ENCODE data around the gene SLC15A4.
A peak's percentile ranks its signal among the peaks of the same experiment; 100 is the strongest.

SLC15A4 gene

DNA sequence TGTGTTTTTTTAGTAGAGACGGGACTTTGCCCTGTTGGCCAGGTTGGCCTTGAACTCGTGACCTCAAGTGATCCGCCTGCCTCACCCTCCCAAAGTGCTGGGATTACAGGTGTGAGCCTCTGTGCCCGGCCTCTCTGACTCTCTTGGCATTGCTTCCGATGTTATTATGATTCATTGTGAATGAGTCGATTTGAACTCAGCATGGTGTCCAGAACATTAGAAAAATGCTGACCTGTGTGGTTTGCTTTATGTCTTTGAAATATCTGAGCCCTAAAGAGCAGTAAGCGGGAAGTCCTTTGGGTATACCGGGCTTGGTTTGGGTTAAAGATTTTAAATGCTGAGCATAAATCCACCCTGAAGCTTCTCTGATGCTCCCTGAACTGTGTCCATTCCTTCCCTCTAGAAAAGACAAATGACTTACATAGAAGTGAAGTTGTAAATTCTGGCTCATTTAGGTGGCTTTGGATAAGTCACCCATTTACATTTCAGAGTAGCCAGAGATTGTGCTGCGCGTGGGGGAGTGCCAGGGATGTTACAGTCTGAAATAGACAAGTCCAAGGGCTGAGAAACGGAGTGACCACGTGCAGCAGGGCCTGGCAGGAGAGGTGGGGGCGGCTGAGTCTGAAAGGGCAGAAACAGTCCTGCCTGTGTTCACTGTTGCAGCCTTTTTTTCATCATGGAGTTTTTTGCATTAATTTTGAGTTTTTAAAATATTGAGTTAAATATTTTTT is 39.6 kb downstream of the SLC15A4 start:
- intact Hi-C loops (cut with DNase I): loop anchor here (10.0 kb wide), 1 partner anchor 1131 kb away; no protein-coding TSS in a partner anchor
- DNase-seq: no peak

DNA sequence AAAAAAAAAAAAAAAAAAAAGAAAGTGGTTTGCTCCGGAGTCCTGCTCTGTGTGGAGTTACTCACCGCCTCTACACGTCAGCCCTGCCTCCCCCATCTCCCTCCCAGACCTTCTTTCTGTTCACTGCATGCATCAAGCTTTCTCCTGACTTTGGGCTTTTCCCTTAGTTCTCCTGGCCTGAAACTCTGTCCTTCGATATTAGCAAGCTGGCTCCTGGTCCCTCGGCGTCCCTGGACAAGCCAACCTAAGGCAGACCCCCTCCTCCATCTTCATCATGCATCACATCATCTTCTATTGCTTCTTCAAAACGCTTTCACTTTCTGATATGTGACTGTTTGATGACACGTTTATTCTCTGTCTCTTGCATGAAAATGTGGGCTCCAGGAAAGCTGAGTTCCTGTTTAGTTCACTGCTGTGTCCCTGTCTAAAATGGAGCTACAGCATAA is 40.6 kb downstream of the SLC15A4 start:
- intact Hi-C loops (cut with DNase I): loop anchor here (10.0 kb wide), 1 partner anchor 1132 kb away; no protein-coding TSS in a partner anchor

GRCh38 chr12:128779901-128780300 is 43.9 kb downstream of the SLC15A4 start:
- DNase-seq: no peak
- intact Hi-C loops (cut with DNase I): loop anchor here (10.0 kb wide), 1 partner anchor 1135 kb away; no protein-coding TSS in a partner anchor

More for the DNA sequence above, 40.6 kb downstream of the SLC15A4 start:
- DNase-seq: no peak

GRCh38 chr12:128772249-128772648 is 51.5 kb downstream of the SLC15A4 start:
- no peak for DNase-seq
- intact Hi-C loops (cut with DNase I): no loop called here

GRCh38 chr12:128771681-128772080 is 52.1 kb downstream of the SLC15A4 start:
- intact Hi-C loops (cut with DNase I): no loop called here

DNA sequence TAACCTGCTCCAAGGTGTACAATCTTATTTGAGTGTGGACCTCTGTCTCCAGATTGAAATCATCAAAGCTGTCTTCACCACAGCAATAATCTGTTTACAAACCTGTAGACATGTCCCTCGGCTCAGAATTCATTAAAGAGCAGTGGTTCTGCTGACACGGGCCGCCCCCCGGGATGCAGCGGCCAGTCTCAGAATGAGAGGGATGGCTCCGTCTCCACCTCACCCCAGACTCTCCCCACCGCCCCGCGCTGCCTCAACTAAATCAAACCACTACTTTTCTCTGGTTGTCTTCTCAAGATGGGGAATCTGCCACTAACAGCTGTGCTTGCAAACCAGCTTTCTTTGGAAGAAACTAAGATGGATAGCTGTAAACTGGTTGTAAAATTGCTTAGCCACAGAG is 56.2 kb downstream of the SLC15A4 start:
- no peak for DNase-seq
- intact Hi-C loops (cut with DNase I): no loop called here

More at GRCh38 chr12:128771681-128772080, 52.1 kb downstream of the SLC15A4 start:
- DNase-seq: no peak

DNA sequence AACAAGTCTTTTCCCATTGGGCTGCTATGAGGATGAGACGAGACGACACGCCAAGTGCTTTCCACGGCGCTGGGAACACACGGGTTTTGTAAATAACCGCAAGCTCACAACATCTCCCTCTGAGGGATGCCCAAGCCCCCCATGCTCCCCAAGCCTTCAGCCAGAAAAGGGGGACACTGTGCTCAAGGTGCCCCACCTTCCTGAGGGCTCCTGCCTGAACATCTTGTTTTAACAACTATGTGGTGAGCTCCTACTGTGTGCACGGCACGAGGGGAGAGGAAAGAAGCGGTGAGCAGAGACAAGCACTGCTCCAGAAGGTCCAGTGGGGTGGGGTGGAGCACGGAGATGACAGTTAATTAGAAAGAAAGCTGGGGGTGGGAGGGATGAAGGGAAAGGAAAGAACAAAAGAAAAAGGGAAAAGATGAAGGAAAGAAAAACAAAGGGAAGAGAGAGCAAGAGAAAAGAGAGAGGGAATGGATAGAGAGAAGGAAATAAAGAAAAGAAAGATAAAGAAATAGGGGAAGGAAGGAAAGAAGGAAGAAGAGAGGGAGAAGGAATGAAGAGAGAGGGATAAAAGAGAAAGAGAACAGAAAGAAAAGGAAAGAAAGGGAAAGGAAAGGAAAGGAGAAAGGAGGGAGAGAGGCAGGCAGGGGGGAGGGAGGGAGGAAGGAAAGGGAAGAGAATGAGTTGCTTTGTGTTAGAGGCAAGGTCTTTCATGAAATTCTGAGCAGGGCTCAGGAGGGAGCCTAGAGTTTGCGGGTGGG is 56.8 kb downstream of the SLC15A4 start:
- DNase-seq: no peak
- intact Hi-C loops (cut with DNase I): no loop called here

DNA sequence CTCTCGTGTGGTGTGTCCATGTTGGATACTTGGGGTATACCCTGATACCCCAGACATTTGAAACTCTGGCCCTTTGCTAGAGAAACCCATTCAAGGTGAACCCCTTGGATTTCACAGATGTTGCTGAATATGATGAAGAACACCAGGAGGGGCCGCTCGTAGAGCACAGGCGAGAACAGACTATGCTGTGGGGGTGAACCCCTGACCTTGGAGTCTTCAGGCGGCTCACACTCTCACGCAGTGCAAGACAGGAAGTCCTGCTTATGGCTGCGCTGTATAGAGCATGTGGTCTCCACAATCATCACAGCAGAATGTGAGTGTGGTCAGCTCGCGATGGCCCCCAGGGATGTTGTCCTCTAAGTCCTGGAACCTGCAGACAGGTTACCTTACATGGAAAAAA is 60.4 kb downstream of the SLC15A4 start:
- intact Hi-C loops (cut with DNase I): no loop called here
- no peak for DNase-seq

- DNase-seq: peak in 3 of 42 donors; percentile 3 to 33 (median 22)
- intact Hi-C loops (cut with DNase I): no loop called here
Measured at GRCh38 chr12:128761379-128761790, 62.4 kb downstream of the SLC15A4 start.

- DNase-seq: no peak
- intact Hi-C loops (cut with DNase I): no loop called here
Measured at GRCh38 chr12:128755566-128755965, 68.2 kb downstream of the SLC15A4 start.

DNA sequence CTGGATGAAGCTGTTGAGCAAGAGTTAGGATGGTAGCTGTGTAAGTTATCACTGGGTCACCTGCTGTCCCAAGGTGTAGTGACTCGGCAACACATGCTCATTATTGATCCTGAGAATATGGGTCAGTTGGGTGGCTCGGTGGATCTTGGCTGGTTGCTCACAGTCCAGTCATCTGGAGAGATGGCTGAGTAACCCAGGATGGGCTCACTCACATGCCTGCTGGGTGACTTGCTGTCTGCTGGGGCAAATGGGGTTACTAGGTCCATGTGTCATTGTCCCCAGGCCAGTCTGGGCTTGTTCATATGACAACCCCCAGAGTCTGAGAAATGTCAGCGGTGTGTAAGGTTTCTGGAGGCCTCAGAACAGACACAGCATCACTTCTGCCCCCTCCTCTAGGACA is 69.5 kb downstream of the SLC15A4 start:
- intact Hi-C loops (cut with DNase I): no loop called here
- DNase-seq: no peak

DNA sequence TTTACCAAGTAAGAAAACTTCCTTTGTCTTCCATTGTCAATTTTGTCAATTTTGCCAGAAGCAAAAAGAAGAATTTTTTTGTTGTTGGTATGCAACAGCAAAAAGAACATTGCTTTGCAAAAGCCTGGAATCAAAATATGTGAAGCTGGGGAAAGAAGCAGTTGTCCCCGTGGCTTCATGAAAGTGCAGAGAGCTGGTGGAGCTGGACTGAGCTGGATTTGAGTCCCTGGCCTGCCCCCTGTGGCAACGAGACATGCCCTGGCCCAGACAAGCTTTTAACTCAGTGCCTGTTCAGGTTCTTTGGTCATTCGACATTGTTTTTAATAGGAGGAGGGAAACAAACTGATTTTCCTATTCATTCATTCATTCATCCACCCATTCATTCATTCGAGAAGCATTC is 70.3 kb downstream of the SLC15A4 start:
- intact Hi-C loops (cut with DNase I): no loop called here
- DNase-seq: peak in 1 of 42 donors; percentile 14

- intact Hi-C loops (cut with DNase I): no loop called here
- no peak for DNase-seq
Measured at GRCh38 chr12:128752386-128752785, 71.4 kb downstream of the SLC15A4 start.

GRCh38 chr12:128747441-128747840 is 76.3 kb downstream of the SLC15A4 start:
- DNase-seq: no peak
- intact Hi-C loops (cut with DNase I): no loop called here

DNA sequence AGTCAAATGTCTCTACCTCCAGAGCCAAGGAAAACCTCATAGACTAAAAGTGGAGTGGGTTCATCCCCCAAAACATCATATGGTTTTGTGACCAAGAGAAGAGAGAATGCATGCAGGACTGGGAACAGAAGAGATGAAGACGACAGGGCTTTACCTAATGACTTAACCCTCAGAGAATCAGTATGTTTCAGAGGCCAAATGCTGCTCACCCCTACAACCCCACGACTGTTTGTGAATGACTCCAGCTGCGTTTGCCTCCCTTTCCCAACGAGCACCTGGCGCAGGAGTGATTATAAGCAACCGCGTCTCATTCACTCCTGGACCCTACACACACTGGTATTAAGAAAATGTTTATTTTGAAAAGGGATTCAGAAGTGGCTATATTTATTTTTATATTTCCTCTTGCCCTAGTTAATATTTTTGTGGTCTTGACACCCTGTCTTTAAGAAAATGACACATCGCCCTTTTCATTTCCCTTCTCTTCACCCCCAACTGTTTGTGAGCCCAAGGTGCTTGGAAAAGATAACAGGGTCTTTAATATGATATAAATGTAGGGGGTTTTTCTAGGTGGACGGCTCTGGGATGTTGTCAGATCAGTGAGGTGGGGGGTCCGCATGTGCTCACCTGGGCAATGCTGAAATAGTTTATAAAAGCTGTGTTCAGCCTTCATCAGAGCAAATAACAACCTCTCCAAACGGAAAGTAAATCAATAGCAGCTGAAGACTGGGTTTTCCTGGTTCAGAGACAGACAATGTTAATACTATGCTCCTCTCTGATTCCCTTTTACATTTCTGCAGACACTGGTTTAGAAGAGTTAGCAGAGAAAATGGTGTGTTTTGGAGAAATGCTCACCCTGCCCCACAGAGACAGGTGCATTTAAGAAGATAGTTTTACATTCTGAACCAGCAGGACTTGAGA is 77.7 kb downstream of the SLC15A4 start:
- no peak for DNase-seq
- intact Hi-C loops (cut with DNase I): no loop called here

GRCh38 chr12:128743916-128744315 is 79.8 kb downstream of the SLC15A4 start:
- intact Hi-C loops (cut with DNase I): no loop called here
- no peak for DNase-seq

All from head of caudate nucleus (tissue), 42 donors.